Upper lobe of left lung (tissue), 6 donors: ENCODE measurements around the gene CHCHD6. TPM values are rescaled to one million over a fixed set of nuclear protein-coding genes. Genes with fewer than 3 reads are reported as not detected.

Experiments
- ATAC-seq, 2 donors: fragments of 200-7000 bp; cut with Tn5 transposase; one replicate each; pipeline ENCODE4 v1.9.1; 2022; ENCODE audit warnings: mild to moderate bottlenecking in 2 of 2, moderate library complexity in 2 of 2; ENCODE audit not compliant: low FRiP score in 2 of 2
- DNase-seq, 2 donors: peaks; one replicate each; pipeline ENCODE4 v3.0.0-alpha.2; 2019 to 2020
- H3K27ac ChIP-seq, 4 donors: fragments of 200-600 bp; sonication (generic); one replicate each; pipeline ENCODE4 v1.5.1; 2016 to 2019
- H3K27me3 ChIP-seq, 4 donors: fragments of 200-600 bp; sonication (generic); one replicate each; pipeline ENCODE4 v1.5.1; 2017 to 2019
- H3K36me3 ChIP-seq, 4 donors: fragments of 200-600 bp; sonication (generic); one replicate each; pipeline ENCODE4 v1.5.1; 2016 to 2019
- H3K4me1 ChIP-seq, 4 donors: fragments of 200-600 bp; sonication (generic); one replicate each; pipeline ENCODE4 v1.5.1; 2018 to 2019
- H3K4me3 ChIP-seq, 4 donors: fragments of 200-600 bp; sonication (generic); one replicate each; pipeline ENCODE4 v1.5.1; 2017 to 2019; ENCODE audit warnings: mild to moderate bottlenecking in 2 of 4, moderate library complexity in 1 of 4
- H3K9me3 ChIP-seq, 4 donors: fragments of 200-600 bp; sonication (generic); one replicate each; pipeline ENCODE4 v1.5.1; 2018 to 2019
- EP300 ChIP-seq, 4 donors: sonication (generic); formaldehyde crosslinking; IDR thresholded peaks; one replicate each; pipeline ENCODE4 v1.5.1; 2017; ENCODE audit warnings: antibody characterized with exemption in 4 of 4, control low read depth in 2 of 4
- POLR2A ChIP-seq, 4 donors: fragments of 450-650 bp; IDR thresholded peaks; one replicate each; pipeline ENCODE4 v1.5.1; 2016 to 2017; ENCODE audit warnings: antibody characterized with exemption in 4 of 4, mild to moderate bottlenecking in 2 of 4
- POLR2AphosphoS5 ChIP-seq, 2 donors: sonication (generic); formaldehyde crosslinking; IDR thresholded peaks; one replicate each; pipeline ENCODE4 v1.5.1; 2017; ENCODE audit warnings: antibody characterized with exemption in 2 of 2
- WGBS, 2 donors: methylation state at CpG; one replicate each; pipeline ENCODE4 v1.1.5; 2017 to 2018; 5-methylcytosine and 5-hydroxymethylcytosine counted together
- total RNA-seq, 6 donors: library from RNA; depleted of rRNA in 4 of 6; stranded (reverse); fragments of >200 nt in 4 of 6; gene quantifications; one replicate each; pipeline versions ENCODE4 v1.1.0 to v1.2.1, GENCODE V29; 2016 to 2021
- TF ChIP-seq, protein P1 (sequence below), 6 experiments: fragments of 450-650 bp in 4 of 6; fragments of 200-600 bp in 2 of 6; sonication (generic) in 2 of 6; IDR thresholded peaks; one replicate each; pipeline ENCODE4 v1.5.1; 2016 to 2019; ENCODE audit warnings: antibody characterized with exemption in 6 of 6
- donor health status: DM: no; HTN: no; CAD: no; lungs with moderate emphysema.
- donor health status: DM: no; HTN: yes; CAD: no; lungs with severe emphysema.

Gene CHCHD6, protein sequence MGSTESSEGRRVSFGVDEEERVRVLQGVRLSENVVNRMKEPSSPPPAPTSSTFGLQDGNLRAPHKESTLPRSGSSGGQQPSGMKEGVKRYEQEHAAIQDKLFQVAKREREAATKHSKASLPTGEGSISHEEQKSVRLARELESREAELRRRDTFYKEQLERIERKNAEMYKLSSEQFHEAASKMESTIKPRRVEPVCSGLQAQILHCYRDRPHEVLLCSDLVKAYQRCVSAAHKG
- total RNA-seq: 10 to 100 TPM; 16.6 to 35.6 (median 21.8) TPM

DNA sequence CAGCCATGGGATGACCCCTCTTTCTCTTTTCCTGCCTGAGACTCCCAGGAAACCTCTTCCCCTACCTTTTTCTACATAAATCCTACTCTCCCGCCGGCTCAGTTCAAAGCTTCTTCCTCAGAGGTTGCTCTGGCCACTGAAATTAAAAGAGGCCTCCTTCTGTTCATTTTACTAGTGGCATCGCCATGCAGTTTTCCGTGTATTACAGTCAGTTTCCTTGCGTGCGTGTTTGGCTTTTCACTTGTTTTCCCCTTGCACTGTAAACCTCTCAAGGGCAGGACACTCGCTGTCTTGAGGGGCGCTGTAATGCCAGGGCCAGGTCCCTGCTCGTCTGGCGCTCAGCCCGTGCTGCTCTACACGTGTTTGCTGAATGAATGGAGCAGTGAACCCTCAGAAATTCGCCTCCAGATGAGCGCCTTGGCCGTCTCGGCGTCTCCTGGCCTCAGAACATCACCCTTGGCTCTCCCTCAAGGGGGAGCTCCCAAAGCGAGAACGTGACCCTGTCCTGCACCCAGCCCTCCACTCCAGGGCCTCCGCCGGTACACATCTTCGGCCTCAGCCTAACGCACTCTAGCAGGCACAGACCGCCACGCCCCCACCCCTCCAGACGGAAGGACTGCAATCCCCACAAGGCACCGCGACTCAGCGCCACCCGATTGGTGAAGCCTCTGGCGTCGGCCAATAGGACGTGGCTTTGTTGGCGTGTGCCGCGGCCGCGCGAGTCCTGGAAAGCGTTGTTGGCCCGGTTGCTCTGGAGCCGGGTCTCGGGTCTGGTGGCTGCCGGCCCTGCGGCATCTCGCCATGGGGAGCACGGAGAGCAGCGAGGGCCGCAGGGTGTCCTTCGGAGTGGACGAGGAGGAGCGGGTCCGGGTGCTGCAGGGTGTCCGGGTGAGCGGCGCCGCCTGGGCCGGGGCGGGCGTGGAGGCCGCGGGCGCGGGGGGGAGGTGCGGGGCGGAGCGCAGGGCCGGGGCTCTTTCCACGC, at the start of gene CHCHD6:
Gene CHCHD6 (plus strand): TSS at position 729 of the 982 bp plus-strand sequence. CDS start 73 bp downstream, at position 802.
- TF ChIP-seq EP300 (IDR thresholded peaks at IDR 0.05) (no peak), POLR2A (IDR thresholded peaks at IDR 0.05) (no peak), POLR2AphosphoS5 (IDR thresholded peaks at IDR 0.05) (peak; percentile 23 to 52)
- TF ChIP-seq, protein P1, sequence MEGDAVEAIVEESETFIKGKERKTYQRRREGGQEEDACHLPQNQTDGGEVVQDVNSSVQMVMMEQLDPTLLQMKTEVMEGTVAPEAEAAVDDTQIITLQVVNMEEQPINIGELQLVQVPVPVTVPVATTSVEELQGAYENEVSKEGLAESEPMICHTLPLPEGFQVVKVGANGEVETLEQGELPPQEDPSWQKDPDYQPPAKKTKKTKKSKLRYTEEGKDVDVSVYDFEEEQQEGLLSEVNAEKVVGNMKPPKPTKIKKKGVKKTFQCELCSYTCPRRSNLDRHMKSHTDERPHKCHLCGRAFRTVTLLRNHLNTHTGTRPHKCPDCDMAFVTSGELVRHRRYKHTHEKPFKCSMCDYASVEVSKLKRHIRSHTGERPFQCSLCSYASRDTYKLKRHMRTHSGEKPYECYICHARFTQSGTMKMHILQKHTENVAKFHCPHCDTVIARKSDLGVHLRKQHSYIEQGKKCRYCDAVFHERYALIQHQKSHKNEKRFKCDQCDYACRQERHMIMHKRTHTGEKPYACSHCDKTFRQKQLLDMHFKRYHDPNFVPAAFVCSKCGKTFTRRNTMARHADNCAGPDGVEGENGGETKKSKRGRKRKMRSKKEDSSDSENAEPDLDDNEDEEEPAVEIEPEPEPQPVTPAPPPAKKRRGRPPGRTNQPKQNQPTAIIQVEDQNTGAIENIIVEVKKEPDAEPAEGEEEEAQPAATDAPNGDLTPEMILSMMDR (IDR thresholded peaks at IDR 0.05): peak in 2 of 6 experiments; percentile 11 to 32
- WGBS, 2 donors: 4 to 20% methylated on average over 11 to 62 of the region's 69 CpGs

DNA sequence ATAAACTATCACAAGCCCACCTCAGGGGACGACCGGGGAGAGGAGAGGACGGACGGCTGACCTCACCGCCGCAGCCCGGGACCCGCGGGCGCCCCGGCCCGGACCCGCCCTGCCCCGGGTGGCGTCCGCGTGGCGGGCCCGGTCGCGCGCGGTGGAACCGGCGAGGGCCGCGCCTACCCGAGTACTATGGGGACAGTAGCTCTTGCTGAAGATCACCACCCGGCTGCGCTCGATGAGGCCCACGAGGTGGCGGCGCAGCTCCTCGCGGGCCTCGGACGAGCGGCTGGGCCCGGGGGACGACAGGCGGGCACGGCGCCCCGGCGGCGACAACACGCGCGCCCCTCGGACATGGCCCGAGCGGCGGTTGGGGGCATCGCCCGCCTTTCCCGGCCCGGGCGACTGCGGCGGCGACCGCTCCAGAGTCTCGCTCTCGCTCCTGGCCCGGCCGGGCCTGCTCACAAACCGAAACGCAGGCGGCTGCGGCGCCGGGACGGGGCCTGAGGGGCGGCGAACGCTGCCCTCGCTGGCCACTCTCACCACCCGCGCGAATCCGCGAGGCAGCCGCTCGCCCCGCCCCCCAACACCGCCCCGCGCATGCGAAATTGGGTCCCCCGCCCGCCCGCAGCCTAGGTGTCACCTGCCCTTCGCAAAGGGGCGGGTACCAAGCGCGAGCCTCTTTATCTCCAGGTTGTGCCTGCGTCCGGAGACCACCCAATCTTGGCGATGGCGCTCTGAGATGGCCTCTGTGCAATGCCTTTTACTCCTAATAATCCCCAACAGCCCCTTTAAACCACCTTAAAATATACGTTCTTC, 49.3 kb upstream of the CHCHD6 start, which contains the start of gene TXNRD3:
Gene TXNRD3 (minus strand): TSS at position 554 of the 813 bp plus-strand sequence.
- WGBS, 2 donors: 0 to 1% methylated on average over 8 to 27 of the region's 102 CpGs
- Histone ChIP-seq H3K27me3 (no peaks in the 10 kb centered on the region), H3K4me1 (peaks cover 0 to 20% (median 3%) of the 10 kb centered on the region in 4 donors), H3K4me3 (peak within 1 kb of the TSS; percentile 62 to 87 (median 74)), H3K9me3 (no peaks in the 10 kb centered on the region), H3K36me3 (no peaks in the 10 kb centered on the region), H3K27ac (peak within 1 kb of the TSS; percentile 77 to 90 (median 82))
- TF ChIP-seq POLR2A (IDR thresholded peaks at IDR 0.05): peak in 2 of 4 donors; percentile 76 to 81
- peak in 1 of 2 donors; percentile 64 for TF ChIP-seq POLR2AphosphoS5 (IDR thresholded peaks at IDR 0.05)
- TF ChIP-seq, protein P1 (IDR thresholded peaks at IDR 0.05): peak in 4 of 6 experiments; percentile 6 to 50 (median 22)
- no peak for TF ChIP-seq EP300 (IDR thresholded peaks at IDR 0.05)
- ATAC-seq (peak; percentile 92 to 97), DNase-seq (peak; percentile 82 to 98)

More for the DNA sequence above, at the start of gene CHCHD6:
- H3K4me3 ChIP-seq: peak within 1 kb of the TSS; percentile 74 to 99 (median 88)
- ATAC-seq (peak; percentile 98 to 100), DNase-seq (peak; percentile 91 to 98)
- H3K4me1 ChIP-seq: peaks cover 13 to 20% (median 15%) of the 10 kb centered on the region in 4 donors
- H3K9me3 ChIP-seq: no peaks in the 10 kb centered on the region
- H3K27ac ChIP-seq: peak within 1 kb of the TSS in 1 of 4 donors; percentile 75
- no peaks in the 10 kb centered on the region for H3K36me3 ChIP-seq
- no peaks in the 10 kb centered on the region for H3K27me3 ChIP-seq

DNA sequence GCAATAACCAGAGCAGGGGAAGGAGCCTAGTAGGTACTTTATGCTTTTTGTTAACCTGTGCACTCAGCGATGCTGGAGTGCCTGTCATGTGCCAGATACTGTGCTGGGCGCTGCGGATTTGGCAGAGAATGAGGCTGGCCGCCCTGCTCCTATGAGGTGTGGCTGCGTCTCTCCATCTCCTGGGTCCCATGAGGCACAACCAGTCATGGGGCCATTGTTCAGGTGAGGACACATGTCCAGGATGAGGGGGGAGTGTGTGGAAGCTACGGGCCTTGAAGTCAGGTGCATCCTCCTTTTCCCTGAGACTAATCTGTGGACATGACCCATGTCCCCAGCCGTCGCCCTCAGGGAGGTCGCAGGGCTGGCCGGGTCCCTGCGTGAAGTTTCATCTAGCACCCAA, 48.2 kb upstream of the CHCHD6 start:
- Histone ChIP-seq H3K36me3 (no peaks in the 10 kb centered on the region), H3K4me3 (no peak overlapping the region), H3K27me3 (no peaks in the 10 kb centered on the region), H3K9me3 (no peaks in the 10 kb centered on the region), H3K27ac (no peak overlapping the region), H3K4me1 (peaks cover 0 to 20% (median 3%) of the 10 kb centered on the region in 4 donors)
- DNase-seq: no peak
- no peak for TF ChIP-seq EP300 (IDR thresholded peaks at IDR 0.05)
- TF ChIP-seq, protein P1 (IDR thresholded peaks at IDR 0.05): no peak
- TF ChIP-seq POLR2A (IDR thresholded peaks at IDR 0.05): no peak
- TF ChIP-seq POLR2AphosphoS5 (IDR thresholded peaks at IDR 0.05): no peak
- WGBS, 2 donors: 92% methylated on average over 9 to 11 of the region's 11 CpGs
- no peak for ATAC-seq

DNA sequence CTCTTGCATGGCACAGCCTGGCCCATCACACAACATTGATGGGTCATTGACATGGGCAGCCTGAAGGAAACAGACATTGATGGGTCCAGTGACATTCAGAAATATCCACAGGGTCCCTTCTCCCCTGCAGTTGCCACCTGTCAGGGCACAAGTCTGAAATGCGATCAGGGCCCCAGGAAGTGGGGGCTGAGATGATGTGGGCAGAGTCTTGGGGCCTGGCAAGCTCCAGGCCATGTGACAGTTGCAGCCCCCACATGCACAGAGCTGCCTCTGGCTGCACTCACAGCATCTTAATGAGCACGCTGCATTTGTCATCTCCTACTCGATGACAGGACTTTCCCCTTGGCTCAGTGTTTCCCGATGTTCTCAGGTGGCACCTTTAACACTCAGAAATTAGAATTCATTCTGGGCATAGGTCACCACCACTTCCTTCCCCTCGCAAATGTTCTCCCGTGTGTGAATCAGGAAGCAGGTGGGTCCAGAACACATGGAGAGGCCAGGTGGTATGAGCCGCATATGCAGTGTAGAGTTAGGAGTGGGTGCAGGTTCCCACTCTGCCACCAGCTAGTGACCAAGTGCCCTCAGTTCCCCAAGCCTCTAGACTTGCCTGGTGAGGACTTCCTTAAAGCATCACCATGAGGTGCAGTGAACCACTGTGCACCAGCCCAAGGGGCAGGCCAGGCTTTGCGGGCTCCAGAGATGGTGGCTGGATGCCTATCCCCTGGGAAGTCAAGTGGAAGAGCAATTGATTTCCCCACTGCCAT, 47.5 kb upstream of the CHCHD6 start:
- Histone ChIP-seq H3K4me1 (peaks cover 0 to 20% (median 3%) of the 10 kb centered on the region in 4 donors), H3K27me3 (no peaks in the 10 kb centered on the region), H3K4me3 (no peak overlapping the region), H3K9me3 (no peaks in the 10 kb centered on the region), H3K27ac (no peak overlapping the region), H3K36me3 (no peaks in the 10 kb centered on the region)
- DNase-seq (no peak), ATAC-seq (no peak)
- no peak for TF ChIP-seq POLR2AphosphoS5 (IDR thresholded peaks at IDR 0.05)
- no peak for TF ChIP-seq POLR2A (IDR thresholded peaks at IDR 0.05)
- TF ChIP-seq EP300 (IDR thresholded peaks at IDR 0.05): no peak
- TF ChIP-seq, protein P1 (IDR thresholded peaks at IDR 0.05): no peak
- 68 to 77% methylated on average over 7 to 8 of the region's 8 CpGs for WGBS, 2 donors
